ENCODE data around the gene SMOC2.

DNA sequence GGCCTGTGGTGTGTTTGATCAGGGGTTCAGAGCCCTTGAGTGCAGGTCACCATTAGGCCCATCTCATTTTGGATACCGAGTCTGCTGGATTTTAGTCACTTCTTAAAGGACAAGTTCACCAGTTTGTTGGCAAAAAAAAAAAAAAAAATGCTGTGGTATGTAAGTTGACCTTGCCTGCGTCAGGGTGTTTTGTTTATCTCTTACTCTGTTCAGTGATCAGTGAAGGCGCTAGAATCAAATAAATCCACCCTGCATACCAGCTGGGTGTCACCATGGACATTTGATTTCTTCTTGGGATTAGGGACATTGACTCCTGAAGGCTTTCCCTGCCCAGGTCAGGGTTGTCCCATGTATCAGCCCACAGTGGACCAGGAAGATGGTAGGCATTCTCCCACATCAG lies 6.7 kb downstream of the SMOC2 start:
- no peak for TF ChIP-seq POLR2A (IDR thresholded peaks at IDR 0.05)
- TF ChIP-seq, protein P1, sequence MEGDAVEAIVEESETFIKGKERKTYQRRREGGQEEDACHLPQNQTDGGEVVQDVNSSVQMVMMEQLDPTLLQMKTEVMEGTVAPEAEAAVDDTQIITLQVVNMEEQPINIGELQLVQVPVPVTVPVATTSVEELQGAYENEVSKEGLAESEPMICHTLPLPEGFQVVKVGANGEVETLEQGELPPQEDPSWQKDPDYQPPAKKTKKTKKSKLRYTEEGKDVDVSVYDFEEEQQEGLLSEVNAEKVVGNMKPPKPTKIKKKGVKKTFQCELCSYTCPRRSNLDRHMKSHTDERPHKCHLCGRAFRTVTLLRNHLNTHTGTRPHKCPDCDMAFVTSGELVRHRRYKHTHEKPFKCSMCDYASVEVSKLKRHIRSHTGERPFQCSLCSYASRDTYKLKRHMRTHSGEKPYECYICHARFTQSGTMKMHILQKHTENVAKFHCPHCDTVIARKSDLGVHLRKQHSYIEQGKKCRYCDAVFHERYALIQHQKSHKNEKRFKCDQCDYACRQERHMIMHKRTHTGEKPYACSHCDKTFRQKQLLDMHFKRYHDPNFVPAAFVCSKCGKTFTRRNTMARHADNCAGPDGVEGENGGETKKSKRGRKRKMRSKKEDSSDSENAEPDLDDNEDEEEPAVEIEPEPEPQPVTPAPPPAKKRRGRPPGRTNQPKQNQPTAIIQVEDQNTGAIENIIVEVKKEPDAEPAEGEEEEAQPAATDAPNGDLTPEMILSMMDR (IDR thresholded peaks at IDR 0.05), result no peak

Data from thyroid gland (tissue), 4 donors.